Body of pancreas (tissue), 4 donors: ENCODE results near the gene RFPL3. TPM values are rescaled to one million over a fixed set of nuclear protein-coding genes. Genes with fewer than 3 reads are reported as not detected.
A peak's percentile ranks its signal among the peaks of the same experiment; 100 is the strongest.

Source experiments
- ATAC-seq: fragments of 150-250 bp; one replicate; pipeline ENCODE4 v1.9.1; 2016
- DNase-seq, 4 donors: peaks; one replicate each; pipeline ENCODE4 v3.0.0-alpha.2; 2019
- H3K27ac ChIP-seq, 4 donors: fragments of 200-600 bp; sonication (generic); 1 replicate in 3 of 4; 2 replicates in 1 of 4; pipeline versions ENCODE4 v1.5.1 to v1.6.1; 2016 to 2019; ENCODE audit warnings: mild to moderate bottlenecking in 1 of 4, mixed read lengths in 1 of 4, moderate library complexity in 1 of 4
- H3K27me3 ChIP-seq, 2 donors: fragments of 200-600 bp; sonication (generic); one replicate each; pipeline ENCODE4 v1.6.0; 2016; ENCODE audit warnings: mild to moderate bottlenecking in 1 of 2
- H3K36me3 ChIP-seq, 2 donors: fragments of 200-600 bp; sonication (generic); replicated peaks in 1 of 2; 2 replicates each; pipeline ENCODE4 v1.5.1; 2016; ENCODE audit warnings: low read depth in 2 of 2; ENCODE audit not compliant: insufficient read depth in 1 of 2
- H3K4me1 ChIP-seq: fragments of 200-600 bp; sonication (generic); one replicate; pipeline ENCODE4 v1.6.0; 2016
- H3K4me3 ChIP-seq, 2 donors: fragments of 200-600 bp; sonication (generic); 1 replicate in 1 of 2; 2 replicates in 1 of 2; pipeline ENCODE4 v1.5.1; 2016 to 2019
- H3K9me3 ChIP-seq, 3 donors: fragments of 200-600 bp; sonication (generic); 1 replicate in 2 of 3; 2 replicates in 1 of 3; pipeline ENCODE4 v1.5.1; 2016
- POLR2A ChIP-seq, 3 donors: fragments of 450-650 bp; IDR thresholded peaks; one replicate each; pipeline ENCODE4 v1.6.1; 2016; ENCODE audit warnings: antibody characterized with exemption in 3 of 3, mild to moderate bottlenecking in 2 of 3
- WGBS, 2 donors: methylation state at CpG; one replicate each; pipeline ENCODE4 v1.1.5; 2017; 5-methylcytosine and 5-hydroxymethylcytosine counted together
- intact Hi-C: fragments of 100-400 bp; cut with DNase I; formaldehyde crosslinking; loops from one replicate; pipeline ENCODE4 v1.15.1; 2023
- total RNA-seq, 2 donors: library from RNA; depleted of rRNA; stranded (reverse); fragments of >200 nt; gene quantifications; one replicate each; pipeline ENCODE4 v1.1.0, GENCODE V29; 2016
- TF ChIP-seq, protein P1 (sequence below), 7 experiments: fragments of 450-650 bp in 4 of 7; fragments of 200-600 bp in 3 of 7; sonication (generic) in 3 of 7; IDR thresholded peaks; one replicate each; pipeline ENCODE4 v1.5.1; 2016 to 2019; ENCODE audit warnings: antibody characterized with exemption in 7 of 7

Gene RFPL3
- total RNA-seq, 2 donors from 2014 or later, result not detected

DNA sequence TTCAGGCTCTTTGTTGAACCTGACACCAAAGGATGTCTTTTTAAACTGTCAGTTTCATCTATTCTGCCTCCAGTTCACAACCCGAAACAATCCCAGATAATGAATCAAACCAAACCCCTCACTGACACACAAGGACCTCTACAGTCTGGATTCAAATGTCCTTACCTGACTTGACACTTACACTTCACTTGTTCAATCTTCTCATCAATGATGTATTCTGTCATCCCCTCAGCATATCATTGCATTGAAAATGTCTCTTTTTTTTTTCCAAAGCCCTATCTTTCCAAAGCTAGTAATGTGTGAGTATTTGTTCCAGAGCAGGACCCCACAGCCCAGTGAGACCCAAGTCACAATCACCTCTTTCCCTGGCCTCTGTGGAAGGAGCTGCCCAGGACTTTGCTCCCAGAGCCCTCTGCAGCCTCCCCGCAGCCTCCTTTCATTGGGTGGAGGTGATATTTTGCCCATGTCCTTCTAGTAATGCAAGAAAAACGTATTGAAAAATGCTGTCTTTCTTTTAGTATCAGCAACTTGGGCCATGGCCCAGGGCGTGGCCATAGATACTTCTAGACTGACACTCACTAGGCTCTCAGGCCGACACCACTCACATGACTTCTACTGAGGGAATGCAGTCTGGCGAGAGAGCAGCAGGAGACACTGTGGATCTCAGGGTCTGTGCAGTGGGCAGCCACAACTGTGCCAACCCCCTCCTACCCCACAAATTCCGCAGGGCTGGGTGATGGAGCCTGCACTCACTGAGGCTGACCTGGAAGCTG lies 18.2 kb downstream of the RFPL3 start:
- Histone ChIP-seq H3K36me3 (no peaks in the 10 kb centered on the region), H3K4me3 (no peak overlapping the region), H3K27me3 (no peaks in the 10 kb centered on the region), H3K27ac (no peak overlapping the region), H3K9me3 (no peaks in the 10 kb centered on the region), H3K4me1 (no peaks in the 10 kb centered on the region)
- intact Hi-C loops, result no loop called here
- TF ChIP-seq, protein P1, sequence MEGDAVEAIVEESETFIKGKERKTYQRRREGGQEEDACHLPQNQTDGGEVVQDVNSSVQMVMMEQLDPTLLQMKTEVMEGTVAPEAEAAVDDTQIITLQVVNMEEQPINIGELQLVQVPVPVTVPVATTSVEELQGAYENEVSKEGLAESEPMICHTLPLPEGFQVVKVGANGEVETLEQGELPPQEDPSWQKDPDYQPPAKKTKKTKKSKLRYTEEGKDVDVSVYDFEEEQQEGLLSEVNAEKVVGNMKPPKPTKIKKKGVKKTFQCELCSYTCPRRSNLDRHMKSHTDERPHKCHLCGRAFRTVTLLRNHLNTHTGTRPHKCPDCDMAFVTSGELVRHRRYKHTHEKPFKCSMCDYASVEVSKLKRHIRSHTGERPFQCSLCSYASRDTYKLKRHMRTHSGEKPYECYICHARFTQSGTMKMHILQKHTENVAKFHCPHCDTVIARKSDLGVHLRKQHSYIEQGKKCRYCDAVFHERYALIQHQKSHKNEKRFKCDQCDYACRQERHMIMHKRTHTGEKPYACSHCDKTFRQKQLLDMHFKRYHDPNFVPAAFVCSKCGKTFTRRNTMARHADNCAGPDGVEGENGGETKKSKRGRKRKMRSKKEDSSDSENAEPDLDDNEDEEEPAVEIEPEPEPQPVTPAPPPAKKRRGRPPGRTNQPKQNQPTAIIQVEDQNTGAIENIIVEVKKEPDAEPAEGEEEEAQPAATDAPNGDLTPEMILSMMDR (IDR thresholded peaks at IDR 0.05), result no peak
- TF ChIP-seq POLR2A (IDR thresholded peaks at IDR 0.05), result no peak
- WGBS, 2 donors, result 65 to 81% methylated on average over 4 to 7 of the region's 7 CpGs
- DNase-seq (no peak), ATAC-seq (no peak)

- H3K9me3 ChIP-seq, result no peaks in the 10 kb centered on the region
- intact Hi-C loops, result no loop called here
- H3K27me3 ChIP-seq, result no peaks in the 10 kb centered on the region
- no peaks in the 10 kb centered on the region for H3K36me3 ChIP-seq
- ATAC-seq, result no peak
- no peak overlapping the region for H3K27ac ChIP-seq
- 49 to 67% methylated on average over 4 to 5 of the region's 5 CpGs for WGBS, 2 donors
- H3K4me1 ChIP-seq, result no peaks in the 10 kb centered on the region
- DNase-seq, result no peak
- no peak for TF ChIP-seq POLR2A (IDR thresholded peaks at IDR 0.05)
- TF ChIP-seq, protein P1 (IDR thresholded peaks at IDR 0.05), result no peak
- H3K4me3 ChIP-seq, result no peak overlapping the region
Measured at GRCh38 chr22:32376681-32377080, 19.0 kb downstream of the RFPL3 start.

- ATAC-seq (no peak), DNase-seq (peak in 1 of 4 donors; percentile 14)
- WGBS, 2 donors, result 56 to 77% methylated on average over 3 to 4 of the region's 4 CpGs
- H3K27me3 ChIP-seq, result no peaks in the 10 kb centered on the region
- no peak overlapping the region for H3K27ac ChIP-seq
- H3K36me3 ChIP-seq, result no peaks in the 10 kb centered on the region
- H3K4me1 ChIP-seq, result no peaks in the 10 kb centered on the region
- H3K4me3 ChIP-seq, result no peak overlapping the region
- intact Hi-C loops, result no loop called here
- no peaks in the 10 kb centered on the region for H3K9me3 ChIP-seq
- no peak for TF ChIP-seq POLR2A (IDR thresholded peaks at IDR 0.05)
- TF ChIP-seq, protein P1 (IDR thresholded peaks at IDR 0.05), result peak in 4 of 7 experiments; percentile 11 to 52 (median 42)
Measured at GRCh38 chr22:32378707-32379272, 21.1 kb downstream of the RFPL3 start.

- no peaks in the 10 kb centered on the region for H3K4me1 ChIP-seq
- TF ChIP-seq, protein P1 (IDR thresholded peaks at IDR 0.05), result no peak
- no peak for TF ChIP-seq POLR2A (IDR thresholded peaks at IDR 0.05)
- no peaks in the 10 kb centered on the region for H3K9me3 ChIP-seq
- ATAC-seq (no peak), DNase-seq (no peak)
- no peaks in the 10 kb centered on the region for H3K36me3 ChIP-seq
- no peak overlapping the region for H3K4me3 ChIP-seq
- H3K27ac ChIP-seq, result no peak overlapping the region
- 43 to 45% methylated on average over 5 of the region's 5 CpGs for WGBS, 2 donors
- intact Hi-C loops, result no loop called here
- no peaks in the 10 kb centered on the region for H3K27me3 ChIP-seq
Measured at GRCh38 chr22:32380991-32381390, 23.3 kb downstream of the RFPL3 start.
